ENCODE measurements around the gene OGDHL. TPM values are rescaled to one million over a fixed set of nuclear protein-coding genes. Genes with fewer than 3 reads are reported as not detected.

The OGDHL gene
- total RNA-seq, 4 donors from 2014 or later = 0.13 to 0.20 TPM; not detected in 2

DNA sequence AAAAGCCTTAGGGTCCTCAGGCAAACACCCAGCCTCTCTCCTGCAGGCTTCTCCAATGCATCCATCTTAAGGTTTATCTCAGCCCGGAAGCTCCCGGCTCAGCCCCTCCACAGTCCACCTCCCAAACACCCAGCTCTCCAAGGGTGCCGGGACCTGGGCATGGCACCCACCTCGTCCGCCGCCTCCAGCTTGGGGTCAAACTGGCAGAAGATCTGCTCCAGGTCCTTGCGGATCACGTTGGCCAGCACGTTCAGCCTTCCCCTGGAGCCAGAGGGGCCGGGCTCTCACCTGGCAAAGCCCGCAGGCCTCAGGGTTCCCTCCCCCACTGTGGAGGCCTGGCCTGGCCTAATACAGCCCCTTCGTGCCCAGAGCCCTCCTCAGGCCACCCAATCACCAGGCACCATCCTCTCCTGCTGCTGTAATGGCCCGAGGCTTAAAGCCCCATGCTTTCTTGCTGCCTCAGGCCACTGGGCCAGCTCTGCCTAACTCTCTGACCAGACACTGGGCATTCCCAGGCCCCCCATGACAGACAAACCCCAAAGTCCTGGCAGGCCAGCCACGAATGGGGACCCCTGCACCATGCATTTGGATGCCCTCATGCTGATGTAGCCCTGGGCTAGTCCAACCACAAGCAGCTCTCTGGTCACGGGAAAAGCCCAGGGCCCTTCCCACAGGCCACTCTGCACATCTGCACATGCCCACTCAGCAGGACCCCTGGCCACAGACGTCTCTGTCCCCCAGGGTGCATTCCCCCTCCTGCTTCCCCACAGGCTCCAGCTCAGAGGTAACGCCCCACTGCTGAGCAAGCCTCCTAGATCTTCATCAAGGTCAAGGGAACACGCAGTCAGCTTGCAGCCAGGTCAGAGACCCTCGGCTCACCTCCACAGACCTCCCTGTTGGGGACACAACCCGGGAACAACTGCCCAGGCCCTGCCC, 12.3 kb downstream of the OGDHL start:
- intact Hi-C loops (cut with DNase I; ENCODE audit: low total_unique reads) = no loop called here

DNA sequence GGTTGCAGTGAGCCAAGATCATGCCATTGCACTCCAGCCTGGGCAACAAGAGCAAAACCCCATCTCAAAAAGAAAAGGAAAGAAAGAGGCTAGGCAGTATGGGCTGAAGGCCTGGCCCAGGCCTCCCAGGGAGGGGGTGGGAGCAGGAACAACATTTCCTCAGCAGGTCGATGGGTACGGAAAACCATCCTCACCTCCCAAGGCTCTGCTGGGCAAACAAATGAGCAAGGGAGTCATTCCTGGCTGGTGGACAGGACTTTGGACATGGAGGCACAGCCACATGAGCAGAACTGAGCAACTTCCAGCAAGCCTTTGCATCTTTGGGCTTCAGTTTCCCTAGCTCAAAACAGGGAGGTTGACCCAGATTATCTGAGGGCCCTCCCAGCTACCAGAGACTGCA, 13.0 kb downstream of the OGDHL start:
- in situ Hi-C loops (cut with MboI; ENCODE audit: low sequenced_read_pairs in 4 of 4) = no loop called here
- no peak for TF ChIP-seq POLR2A (IDR thresholded peaks at IDR 0.05)
- TF ChIP-seq, protein P1, sequence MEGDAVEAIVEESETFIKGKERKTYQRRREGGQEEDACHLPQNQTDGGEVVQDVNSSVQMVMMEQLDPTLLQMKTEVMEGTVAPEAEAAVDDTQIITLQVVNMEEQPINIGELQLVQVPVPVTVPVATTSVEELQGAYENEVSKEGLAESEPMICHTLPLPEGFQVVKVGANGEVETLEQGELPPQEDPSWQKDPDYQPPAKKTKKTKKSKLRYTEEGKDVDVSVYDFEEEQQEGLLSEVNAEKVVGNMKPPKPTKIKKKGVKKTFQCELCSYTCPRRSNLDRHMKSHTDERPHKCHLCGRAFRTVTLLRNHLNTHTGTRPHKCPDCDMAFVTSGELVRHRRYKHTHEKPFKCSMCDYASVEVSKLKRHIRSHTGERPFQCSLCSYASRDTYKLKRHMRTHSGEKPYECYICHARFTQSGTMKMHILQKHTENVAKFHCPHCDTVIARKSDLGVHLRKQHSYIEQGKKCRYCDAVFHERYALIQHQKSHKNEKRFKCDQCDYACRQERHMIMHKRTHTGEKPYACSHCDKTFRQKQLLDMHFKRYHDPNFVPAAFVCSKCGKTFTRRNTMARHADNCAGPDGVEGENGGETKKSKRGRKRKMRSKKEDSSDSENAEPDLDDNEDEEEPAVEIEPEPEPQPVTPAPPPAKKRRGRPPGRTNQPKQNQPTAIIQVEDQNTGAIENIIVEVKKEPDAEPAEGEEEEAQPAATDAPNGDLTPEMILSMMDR (IDR thresholded peaks at IDR 0.05 in 4 of 5, conservative IDR thresholded peaks at IDR 0.05 in 1 of 5) = no peak
- H3K4me1 ChIP-seq = no peaks in the 10 kb centered on the region
- no peaks in the 10 kb centered on the region for H3K36me3 ChIP-seq
- H3K9me3 ChIP-seq = no peaks in the 10 kb centered on the region
- intact Hi-C loops (cut with DNase I; ENCODE audit: low total_unique reads) = no loop called here
- ATAC-seq = no peak
- no peak for DNase-seq
- H3K27ac ChIP-seq = no peak overlapping the region
- no peak overlapping the region for H3K4me3 ChIP-seq
- no peaks in the 10 kb centered on the region for H3K27me3 ChIP-seq

More for the DNA sequence above, 12.3 kb downstream of the OGDHL start:
- Histone ChIP-seq H3K4me1 (no peaks in the 10 kb centered on the region), H3K27me3 (no peaks in the 10 kb centered on the region), H3K27ac (no peak overlapping the region), H3K36me3 (no peaks in the 10 kb centered on the region), H3K9me3 (no peaks in the 10 kb centered on the region), H3K4me3 (no peak overlapping the region)
- DNase-seq (no peak), ATAC-seq (no peak)
- in situ Hi-C loops (cut with MboI; ENCODE audit: low sequenced_read_pairs in 4 of 4) = no loop called here
- TF ChIP-seq, protein P1 (IDR thresholded peaks at IDR 0.05 in 4 of 5, conservative IDR thresholded peaks at IDR 0.05 in 1 of 5) = no peak
- no peak for TF ChIP-seq POLR2A (IDR thresholded peaks at IDR 0.05)

DNA sequence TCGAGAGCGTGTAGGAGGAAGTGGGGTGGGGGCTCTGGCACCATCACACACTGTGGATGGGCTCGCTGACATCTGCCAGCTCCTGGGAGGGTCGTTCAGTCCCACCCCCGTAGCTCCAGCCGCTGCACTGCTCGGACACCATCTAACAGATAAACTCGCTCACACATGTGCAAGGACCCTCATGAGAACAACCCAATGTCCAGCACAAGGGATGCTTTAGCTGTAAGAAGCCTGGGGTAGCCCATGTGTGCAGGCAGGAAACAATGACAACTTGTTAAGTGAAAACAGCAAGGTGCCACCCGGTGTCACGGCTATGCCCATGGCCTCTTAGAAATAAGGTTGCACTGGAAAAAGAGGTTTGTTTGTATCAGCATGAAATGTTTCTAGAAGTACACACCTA, 14.1 kb downstream of the OGDHL start:
- H3K27me3 ChIP-seq = no peaks in the 10 kb centered on the region
- DNase-seq (no peak), ATAC-seq (no peak)
- no peak overlapping the region for H3K4me3 ChIP-seq
- TF ChIP-seq, protein P1 (IDR thresholded peaks at IDR 0.05 in 4 of 5, conservative IDR thresholded peaks at IDR 0.05 in 1 of 5) = no peak
- TF ChIP-seq POLR2A (IDR thresholded peaks at IDR 0.05) = no peak
- no peaks in the 10 kb centered on the region for H3K4me1 ChIP-seq
- no peak overlapping the region for H3K27ac ChIP-seq
- in situ Hi-C loops (cut with MboI; ENCODE audit: low sequenced_read_pairs in 4 of 4) = no loop called here
- H3K9me3 ChIP-seq = no peaks in the 10 kb centered on the region
- no peaks in the 10 kb centered on the region for H3K36me3 ChIP-seq
- intact Hi-C loops (cut with DNase I; ENCODE audit: low total_unique reads) = no loop called here

DNA sequence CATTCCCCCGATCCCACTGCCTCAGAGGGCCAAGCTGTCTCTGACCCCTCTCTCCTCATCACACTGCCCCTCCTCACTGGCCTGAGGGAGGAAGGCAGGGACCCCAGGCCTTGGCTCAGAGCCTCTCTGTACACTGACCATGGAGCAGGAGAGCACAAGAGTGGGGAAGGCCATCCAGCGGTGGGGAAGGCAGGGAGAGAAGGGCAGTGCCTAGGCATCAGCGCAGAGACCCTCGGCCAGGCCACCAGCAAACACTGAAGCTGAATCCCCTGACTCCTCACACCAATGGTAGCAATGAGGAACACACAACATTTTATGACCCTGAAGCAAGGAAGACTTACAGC, 14.8 kb downstream of the OGDHL start:
- ATAC-seq (no peak), DNase-seq (no peak)
- H3K27me3 ChIP-seq = no peaks in the 10 kb centered on the region
- TF ChIP-seq, protein P1 (IDR thresholded peaks at IDR 0.05 in 4 of 5, conservative IDR thresholded peaks at IDR 0.05 in 1 of 5) = no peak
- no peak overlapping the region for H3K27ac ChIP-seq
- H3K4me3 ChIP-seq = no peak overlapping the region
- H3K9me3 ChIP-seq = no peaks in the 10 kb centered on the region
- H3K4me1 ChIP-seq = no peaks in the 10 kb centered on the region
- intact Hi-C loops (cut with DNase I; ENCODE audit: low total_unique reads) = no loop called here
- H3K36me3 ChIP-seq = no peaks in the 10 kb centered on the region
- in situ Hi-C loops (cut with MboI; ENCODE audit: low sequenced_read_pairs in 4 of 4) = no loop called here
